Muscle layer of colon (tissue), 2 donors: Measurements from ENCODE around the gene ASB13.
A peak's percentile ranks its signal among the peaks of the same experiment; 100 is the strongest.

ENCODE experiments used
- H3K27ac ChIP-seq: one replicate; pipeline ENCODE4 v1.7.0; 2013; ENCODE audit warnings: low read depth, mild to moderate bottlenecking, low read length, moderate library complexity
- H3K27me3 ChIP-seq, 2 donors: one replicate each; pipeline ENCODE4 v1.7.0; 2013; ENCODE audit warnings: low read length in 2 of 2, mild to moderate bottlenecking in 2 of 2; ENCODE audit not compliant: insufficient read depth in 2 of 2, control insufficient read depth in 1 of 2
- H3K36me3 ChIP-seq: one replicate; pipeline ENCODE4 v1.7.0; 2013; ENCODE audit warnings: mild to moderate bottlenecking, low read length; ENCODE audit not compliant: insufficient read depth
- H3K4me1 ChIP-seq: one replicate; pipeline ENCODE4 v1.7.0; 2013; ENCODE audit warnings: mild to moderate bottlenecking, low read length; ENCODE audit not compliant: insufficient read depth
- H3K4me3 ChIP-seq, 2 donors: one replicate each; pipeline ENCODE4 v1.7.0; 2013; ENCODE audit warnings: low read length in 2 of 2, low read depth in 1 of 2, mild to moderate bottlenecking in 1 of 2, moderate library complexity in 1 of 2
- H3K9ac ChIP-seq: one replicate; pipeline ENCODE4 v1.7.0; 2013; ENCODE audit warnings: low read length
- H3K9me3 ChIP-seq: one replicate; pipeline ENCODE4 v1.7.0; 2013; ENCODE audit warnings: mild to moderate bottlenecking, low read length
- donor health status: abdominal sarcoma.
- donor health status: Adenocarcinoma of cecum.

ASB13 gene

GRCh38 chr10:5685764-5686240 lies 19.4 kb upstream of the ASB13 start:
- H3K36me3 ChIP-seq = no peaks in the 10 kb centered on the region
- peak overlapping the region; percentile 68 for H3K9ac ChIP-seq
- H3K4me3 ChIP-seq = peak overlapping the region; percentile 64 to 83
- H3K27me3 ChIP-seq = no peaks in the 10 kb centered on the region
- H3K27ac ChIP-seq = peak overlapping the region; percentile 74
- H3K4me1 ChIP-seq = peaks cover 15% of the 10 kb centered on the region
- no peaks in the 10 kb centered on the region for H3K9me3 ChIP-seq

GRCh38 chr10:5684971-5685763 lies 18.8 kb upstream of the ASB13 start:
- H3K4me1 ChIP-seq = peaks cover 15% of the 10 kb centered on the region
- peak overlapping the region; percentile 68 for H3K9ac ChIP-seq
- peak overlapping the region; percentile 64 to 83 for H3K4me3 ChIP-seq
- H3K36me3 ChIP-seq = no peaks in the 10 kb centered on the region
- H3K27ac ChIP-seq = peak overlapping the region; percentile 74
- no peaks in the 10 kb centered on the region for H3K9me3 ChIP-seq
- no peaks in the 10 kb centered on the region for H3K27me3 ChIP-seq

GRCh38 chr10:5684318-5684970 lies 18.0 kb upstream of the ASB13 start, which contains the start of gene TASOR2:
TSS of gene TASOR2 (plus strand) at chr10:5684838. CDS start at chr10:5720643, 35,805 bp downstream.
- Histone ChIP-seq H3K27ac (peak within 1 kb of the TSS; percentile 74), H3K9ac (peak within 1 kb of the TSS; percentile 68), H3K4me1 (peaks cover 15% of the 10 kb centered on the region), H3K4me3 (peak within 1 kb of the TSS; percentile 64 to 83), H3K36me3 (no peaks in the 10 kb centered on the region), H3K9me3 (no peaks in the 10 kb centered on the region), H3K27me3 (no peaks in the 10 kb centered on the region)

DNA sequence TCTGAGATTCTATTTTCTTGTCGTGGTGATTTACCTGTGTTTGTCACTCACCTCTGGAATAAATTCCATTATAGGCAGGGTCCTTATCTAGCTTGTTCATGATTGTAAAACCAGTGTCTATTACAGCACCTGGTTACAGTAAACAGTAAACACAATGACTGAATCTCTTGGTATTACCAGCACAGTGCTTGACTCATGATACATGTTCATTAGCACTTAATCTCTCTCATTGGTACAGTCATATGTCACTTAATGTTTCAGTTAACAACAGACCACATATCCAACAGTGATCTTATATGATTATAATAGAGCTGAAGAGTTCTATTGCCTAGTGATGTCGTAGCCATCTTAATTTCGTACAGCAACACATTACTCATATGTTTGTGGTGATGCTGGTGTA lies 16.7 kb upstream of the ASB13 start:
- no peaks in the 10 kb centered on the region for H3K27me3 ChIP-seq

DNA sequence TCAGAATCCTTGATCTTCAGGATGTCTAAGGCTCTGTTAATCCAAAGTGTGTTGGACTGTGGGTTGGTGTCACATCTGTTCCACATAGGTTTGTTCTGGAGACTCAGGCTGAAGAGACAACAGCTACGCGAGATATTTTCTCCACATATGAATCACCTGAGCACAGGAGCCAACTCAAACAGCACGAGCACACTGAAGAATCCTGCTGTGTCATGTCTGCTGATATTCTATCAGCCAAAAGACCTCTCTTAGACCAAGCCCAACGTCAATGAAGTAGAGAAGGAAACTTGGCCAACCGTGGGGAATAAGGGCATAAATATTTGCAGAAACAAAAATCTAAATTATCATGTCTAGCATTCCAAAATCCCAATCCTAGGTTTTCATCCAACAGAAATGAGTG lies 15.5 kb upstream of the ASB13 start:
- Histone ChIP-seq H3K4me1 (peaks cover 15% of the 10 kb centered on the region), H3K4me3 (no peak overlapping the region), H3K27me3 (no peaks in the 10 kb centered on the region), H3K36me3 (no peaks in the 10 kb centered on the region), H3K9me3 (no peaks in the 10 kb centered on the region), H3K9ac (no peak overlapping the region), H3K27ac (no peak overlapping the region)

More for the DNA sequence above, 16.7 kb upstream of the ASB13 start:
- Histone ChIP-seq H3K4me3 (no peak overlapping the region), H3K27ac (no peak overlapping the region), H3K36me3 (no peaks in the 10 kb centered on the region), H3K9me3 (no peaks in the 10 kb centered on the region), H3K9ac (no peak overlapping the region), H3K4me1 (peaks cover 15% of the 10 kb centered on the region)

- Histone ChIP-seq H3K4me1 (peaks cover 4% of the 10 kb centered on the region), H3K9me3 (no peaks in the 10 kb centered on the region), H3K4me3 (no peak overlapping the region), H3K9ac (no peak overlapping the region), H3K27ac (no peak overlapping the region), H3K36me3 (no peaks in the 10 kb centered on the region), H3K27me3 (no peaks in the 10 kb centered on the region)
Observed at GRCh38 chr10:5679606-5680005, 13.2 kb upstream of the ASB13 start.

GRCh38 chr10:5679037-5679435 lies 12.6 kb upstream of the ASB13 start:
- Histone ChIP-seq H3K27ac (no peak overlapping the region), H3K4me3 (no peak overlapping the region), H3K27me3 (no peaks in the 10 kb centered on the region), H3K4me1 (peaks cover 2% of the 10 kb centered on the region), H3K36me3 (no peaks in the 10 kb centered on the region), H3K9ac (no peak overlapping the region), H3K9me3 (no peaks in the 10 kb centered on the region)

- no peak overlapping the region for H3K4me3 ChIP-seq
- no peaks in the 10 kb centered on the region for H3K27me3 ChIP-seq
- no peaks in the 10 kb centered on the region for H3K9me3 ChIP-seq
- H3K27ac ChIP-seq = no peak overlapping the region
- no peaks in the 10 kb centered on the region for H3K36me3 ChIP-seq
- no peaks in the 10 kb centered on the region for H3K4me1 ChIP-seq
- no peak overlapping the region for H3K9ac ChIP-seq
Observed at GRCh38 chr10:5678397-5679036, 12.1 kb upstream of the ASB13 start.

- Histone ChIP-seq H3K4me3 (no peak overlapping the region), H3K4me1 (peaks cover 7% of the 10 kb centered on the region), H3K9me3 (no peaks in the 10 kb centered on the region), H3K36me3 (no peaks in the 10 kb centered on the region), H3K9ac (no peak overlapping the region), H3K27ac (no peak overlapping the region), H3K27me3 (no peaks in the 10 kb centered on the region)
Observed at GRCh38 chr10:5670662-5671375, 4.4 kb upstream of the ASB13 start.

GRCh38 chr10:5669604-5670003 lies 3.2 kb upstream of the ASB13 start:
- no peak overlapping the region for H3K4me3 ChIP-seq
- no peak overlapping the region for H3K27ac ChIP-seq
- no peaks in the 10 kb centered on the region for H3K36me3 ChIP-seq
- H3K27me3 ChIP-seq = no peaks in the 10 kb centered on the region
- H3K4me1 ChIP-seq = peaks cover 15% of the 10 kb centered on the region
- H3K9ac ChIP-seq = no peak overlapping the region
- H3K9me3 ChIP-seq = no peaks in the 10 kb centered on the region

DNA sequence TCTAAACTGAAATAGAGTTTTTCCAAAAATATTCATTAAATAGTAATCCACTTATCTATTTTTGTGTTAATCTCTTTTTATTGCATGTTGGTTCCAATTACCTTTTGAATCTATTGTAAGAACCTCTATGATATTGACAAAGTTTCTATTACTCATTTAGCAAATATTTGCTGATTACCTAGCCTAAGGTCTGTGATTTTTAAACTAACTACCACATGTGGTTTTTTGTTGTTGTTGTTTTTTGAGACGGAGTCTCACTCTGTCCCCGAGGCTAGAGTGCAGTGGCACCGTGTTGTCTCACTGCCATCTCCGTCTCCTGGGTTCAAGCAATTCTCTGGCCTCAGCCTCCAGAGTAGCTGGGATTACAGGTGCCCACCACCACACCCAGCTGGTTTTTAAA lies 2.0 kb upstream of the ASB13 start:
- H3K36me3 ChIP-seq = no peaks in the 10 kb centered on the region
- no peaks in the 10 kb centered on the region for H3K27me3 ChIP-seq
- H3K4me3 ChIP-seq = no peak overlapping the region
- H3K27ac ChIP-seq = no peak overlapping the region
- peaks cover 15% of the 10 kb centered on the region for H3K4me1 ChIP-seq
- no peaks in the 10 kb centered on the region for H3K9me3 ChIP-seq
- no peak overlapping the region for H3K9ac ChIP-seq
